GM12892 (cell line): Measurements from ENCODE around the gene PPP2R5B.

Experiments used
- POLR2A ChIP-seq: IDR thresholded peaks from 2 replicates; pipeline ENCODE4 v1.6.1; 2011; ENCODE audit warnings: low read depth, low read length, control low read depth
- POLR2AphosphoS5 ChIP-seq: IDR thresholded peaks from 2 replicates; pipeline ENCODE4 v1.6.1; 2011; ENCODE audit warnings: low read depth, low read length, control low read depth
- TAF1 ChIP-seq: IDR thresholded peaks from 2 replicates; pipeline ENCODE4 v1.6.1; 2011; ENCODE audit warnings: low read depth, mild to moderate bottlenecking, control low read depth, low read length, borderline replicate concordance

DNA sequence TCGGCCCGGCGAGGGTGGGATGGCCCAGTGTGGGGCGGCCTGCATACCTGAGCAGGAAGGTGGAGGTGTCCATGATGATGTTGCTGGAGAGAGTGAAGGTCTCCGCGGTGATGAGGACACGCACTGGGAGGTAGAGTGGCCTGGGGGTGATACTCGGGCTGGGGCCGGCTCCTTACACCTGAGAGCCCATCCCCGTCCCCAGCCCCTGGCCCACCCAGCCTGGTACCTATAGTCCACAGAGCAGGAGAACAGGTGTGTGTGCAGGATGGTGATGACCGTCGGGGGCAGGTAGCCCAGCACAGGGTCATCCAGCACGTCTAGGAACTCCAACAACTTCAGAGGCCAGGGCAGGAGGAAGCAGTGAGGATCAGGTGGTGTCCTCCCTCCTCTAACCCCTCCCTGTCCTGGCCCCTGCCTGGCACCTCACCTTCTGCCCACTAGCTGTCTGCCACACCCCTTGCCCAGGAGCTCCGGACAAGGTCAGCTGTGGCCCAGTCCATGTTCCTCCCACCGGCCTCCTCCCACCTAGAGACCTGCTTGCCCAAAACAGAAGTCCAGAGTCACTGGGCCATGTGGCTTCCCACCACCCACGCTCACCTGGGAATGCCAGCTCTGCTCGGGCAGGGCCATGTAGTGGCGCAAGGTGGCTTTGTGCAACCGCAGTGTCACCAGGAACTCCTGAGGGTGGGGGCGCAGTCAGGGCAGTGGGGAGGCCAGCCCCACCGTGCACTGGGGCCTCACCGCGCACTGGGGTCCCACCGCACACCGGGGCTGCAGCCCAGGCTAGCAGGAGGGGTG lies 18.8 kb upstream of the PPP2R5B start:
- TF ChIP-seq POLR2A (no peak), TAF1 (no peak), POLR2AphosphoS5 (no peak)
